Coronary artery (tissue), 2 donors: ENCODE measurements around the gene UVRAG.

Experiments
- DNase-seq: peaks from one replicate; pipeline ENCODE4 v3.0.0-alpha.2; 2017; ENCODE audit warnings: low spot score
- H3K27ac ChIP-seq, 2 donors: fragments of 200-600 bp; sonication (generic); one replicate each; pipeline ENCODE4 v1.5.1; 2016 to 2019
- H3K4me3 ChIP-seq: fragments of 200-600 bp; sonication (generic); 2 replicates; pipeline ENCODE4 v1.5.1; 2016; ENCODE audit warnings: mild to moderate bottlenecking, moderate library complexity
- TF ChIP-seq, protein P1 (sequence below): fragments of 200-600 bp; sonication (generic); IDR thresholded peaks from one replicate; pipeline ENCODE4 v1.5.1; 2019; ENCODE audit warnings: antibody characterized with exemption

The UVRAG gene

DNA sequence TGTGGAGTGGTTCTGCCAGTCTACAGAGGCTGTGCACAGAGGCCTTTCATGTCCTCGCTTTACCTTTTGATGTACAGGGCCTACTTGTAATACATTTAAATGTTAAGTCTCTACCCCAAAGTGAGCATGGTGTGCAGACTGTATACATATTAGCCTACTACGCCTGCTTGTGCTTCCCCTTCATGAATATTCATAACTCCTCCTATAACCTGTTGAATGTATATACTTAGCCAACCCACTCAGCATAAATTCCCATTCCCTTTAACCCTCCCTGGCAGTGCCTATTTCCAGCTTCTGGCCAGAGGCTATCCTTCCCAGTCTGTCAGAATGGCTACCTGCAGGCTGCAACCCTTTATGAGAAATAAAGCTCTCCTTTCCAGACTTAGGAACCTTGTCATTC, 275.2 kb downstream of the UVRAG start:
- Histone ChIP-seq H3K4me3 (no peak overlapping the region), H3K27ac (no peak overlapping the region)
- TF ChIP-seq, protein P1, sequence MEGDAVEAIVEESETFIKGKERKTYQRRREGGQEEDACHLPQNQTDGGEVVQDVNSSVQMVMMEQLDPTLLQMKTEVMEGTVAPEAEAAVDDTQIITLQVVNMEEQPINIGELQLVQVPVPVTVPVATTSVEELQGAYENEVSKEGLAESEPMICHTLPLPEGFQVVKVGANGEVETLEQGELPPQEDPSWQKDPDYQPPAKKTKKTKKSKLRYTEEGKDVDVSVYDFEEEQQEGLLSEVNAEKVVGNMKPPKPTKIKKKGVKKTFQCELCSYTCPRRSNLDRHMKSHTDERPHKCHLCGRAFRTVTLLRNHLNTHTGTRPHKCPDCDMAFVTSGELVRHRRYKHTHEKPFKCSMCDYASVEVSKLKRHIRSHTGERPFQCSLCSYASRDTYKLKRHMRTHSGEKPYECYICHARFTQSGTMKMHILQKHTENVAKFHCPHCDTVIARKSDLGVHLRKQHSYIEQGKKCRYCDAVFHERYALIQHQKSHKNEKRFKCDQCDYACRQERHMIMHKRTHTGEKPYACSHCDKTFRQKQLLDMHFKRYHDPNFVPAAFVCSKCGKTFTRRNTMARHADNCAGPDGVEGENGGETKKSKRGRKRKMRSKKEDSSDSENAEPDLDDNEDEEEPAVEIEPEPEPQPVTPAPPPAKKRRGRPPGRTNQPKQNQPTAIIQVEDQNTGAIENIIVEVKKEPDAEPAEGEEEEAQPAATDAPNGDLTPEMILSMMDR = no peak
- DNase-seq = no peak

DNA sequence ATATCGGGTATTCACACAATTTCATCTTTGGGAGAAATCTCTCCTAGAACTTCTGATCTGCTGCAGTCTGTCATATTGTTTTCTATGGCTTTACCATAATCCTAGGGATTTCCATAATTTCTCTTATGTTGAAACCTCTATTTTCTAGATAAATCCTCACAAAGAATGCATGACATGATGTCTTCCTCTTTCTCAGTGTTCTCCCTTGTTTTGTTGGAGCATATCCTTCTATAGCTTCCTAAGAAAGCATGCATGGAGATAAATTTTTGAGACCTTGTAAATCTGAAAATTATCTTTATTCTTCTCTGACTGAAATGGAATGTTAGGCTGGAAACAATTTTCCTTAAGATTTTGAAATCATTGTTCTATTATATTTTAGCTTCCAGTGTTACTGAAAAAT, 275.8 kb downstream of the UVRAG start:
- TF ChIP-seq, protein P1 = no peak
- H3K4me3 ChIP-seq = no peak overlapping the region
- DNase-seq = no peak

DNA sequence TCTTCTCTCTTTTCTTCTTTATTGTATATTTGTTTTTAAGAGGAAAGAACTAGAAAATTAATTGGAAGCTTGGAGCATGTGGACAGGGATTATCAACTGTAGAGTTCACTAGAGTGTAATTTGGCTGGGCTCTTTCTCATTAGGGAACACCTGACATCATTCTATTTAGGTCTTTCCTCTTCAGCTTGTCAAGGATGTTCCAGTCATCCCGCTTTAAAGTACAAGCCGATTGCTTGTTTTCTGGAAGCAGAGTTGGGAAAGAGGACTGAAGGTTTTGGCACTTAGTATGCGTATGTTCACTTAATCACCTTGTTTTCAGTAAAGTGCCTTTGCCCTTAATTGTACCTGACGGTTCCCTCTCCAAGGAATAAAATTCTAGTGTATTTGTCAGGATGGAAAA, 279.7 kb downstream of the UVRAG start:
- TF ChIP-seq, protein P1 = no peak
- no peak for DNase-seq
- Histone ChIP-seq H3K27ac (no peak overlapping the region), H3K4me3 (no peak overlapping the region)

More for the DNA sequence above, 275.8 kb downstream of the UVRAG start:
- no peak overlapping the region for H3K27ac ChIP-seq

DNA sequence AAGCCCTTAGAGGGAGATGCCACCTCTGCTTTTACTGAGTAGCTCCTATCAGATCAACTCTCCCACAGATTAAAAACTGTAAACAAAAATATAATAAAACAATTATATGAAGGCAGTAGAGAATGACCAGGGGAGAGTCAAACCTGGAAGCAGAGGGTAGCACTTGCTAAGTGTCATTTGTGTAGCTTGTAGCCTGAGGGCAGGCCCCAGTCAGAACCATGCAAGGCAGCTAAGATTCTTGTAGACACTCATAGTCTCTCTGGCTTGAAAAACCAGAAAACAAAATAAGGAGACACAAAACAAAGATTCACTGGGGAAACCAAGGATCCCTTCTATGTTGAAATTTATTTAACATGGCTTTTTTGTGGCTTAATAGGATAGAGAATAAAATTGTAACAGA, 280.9 kb downstream of the UVRAG start:
- no peak overlapping the region for H3K27ac ChIP-seq
- TF ChIP-seq, protein P1 = no peak
- no peak for DNase-seq
- no peak overlapping the region for H3K4me3 ChIP-seq

DNA sequence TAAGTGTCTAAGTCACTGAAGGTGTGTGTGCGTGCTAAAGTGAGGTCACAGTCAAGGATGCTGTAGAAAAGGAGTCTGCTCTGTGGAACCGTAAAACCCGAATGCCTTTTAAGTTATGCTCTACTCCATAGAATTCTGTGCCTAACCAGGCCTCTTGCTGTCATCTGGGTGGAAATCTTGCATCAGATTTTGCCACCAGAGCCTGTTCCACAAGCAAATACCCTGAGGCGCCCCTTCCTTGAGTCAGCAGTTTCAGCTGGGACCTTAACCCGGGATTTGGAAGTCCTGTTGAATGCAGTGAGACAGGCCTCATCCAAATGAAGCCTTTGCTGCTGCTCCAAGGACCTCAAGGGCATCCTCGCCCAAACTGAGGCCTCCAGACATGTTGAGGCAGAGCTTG, 281.5 kb downstream of the UVRAG start:
- no peak overlapping the region for H3K4me3 ChIP-seq

DNA sequence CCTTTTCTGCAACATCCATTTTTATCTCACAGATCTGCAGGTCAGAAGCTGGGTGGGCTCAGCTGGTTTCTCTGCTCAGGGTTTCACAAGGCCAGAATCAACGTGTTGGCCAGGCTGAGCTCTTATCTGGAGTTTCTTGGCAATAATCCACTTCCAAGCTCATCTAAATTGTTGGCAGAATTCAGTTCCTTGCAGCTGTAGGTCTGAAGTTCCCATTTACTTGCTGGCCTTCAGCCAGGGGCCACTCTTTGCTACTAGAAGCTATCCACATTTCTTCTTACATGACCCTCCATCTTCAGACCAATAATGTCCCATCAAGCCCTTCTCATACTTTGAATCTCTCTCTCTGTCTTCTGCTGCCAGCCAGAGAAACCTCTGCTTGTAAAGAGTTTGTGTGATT, 287.8 kb downstream of the UVRAG start:
- Histone ChIP-seq H3K4me3 (no peak overlapping the region), H3K27ac (no peak overlapping the region)
- TF ChIP-seq, protein P1 = no peak
- DNase-seq = no peak

More for the DNA sequence above, 281.5 kb downstream of the UVRAG start:
- no peak overlapping the region for H3K27ac ChIP-seq
- DNase-seq = no peak
- TF ChIP-seq, protein P1 = no peak

DNA sequence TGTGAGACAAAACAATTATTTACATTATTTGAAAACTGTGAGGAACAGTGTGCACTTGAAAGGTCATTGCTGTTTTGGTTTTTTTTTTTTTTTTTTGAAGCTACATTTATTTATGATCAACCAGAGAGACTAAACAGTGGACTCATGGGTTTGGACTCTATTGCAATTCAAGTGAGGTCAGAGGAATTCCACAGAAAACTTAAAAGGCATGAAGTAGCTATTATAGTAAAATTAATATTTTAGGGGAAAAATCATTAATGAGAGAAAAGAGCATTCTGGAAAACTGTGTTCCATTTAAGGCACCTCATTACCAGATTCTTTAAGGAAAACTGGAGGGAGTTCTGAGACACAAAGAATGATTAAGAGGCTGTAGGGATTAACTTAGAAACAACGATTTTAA, 288.4 kb downstream of the UVRAG start:
- no peak overlapping the region for H3K4me3 ChIP-seq
- DNase-seq = no peak
- H3K27ac ChIP-seq = no peak overlapping the region
- TF ChIP-seq, protein P1 = no peak
